Endometrium (tissue), 2 donors: ENCODE measurements around the gene MYO5B.
"Not testable (repeated sequence)": the region's sequence is repeated elsewhere in the genome, so short reads cannot be mapped to it uniquely, and the experiment has no call there.

Experiments
- FAIRE-seq: peaks from 2 replicates; lab custom pipeline; 2012; peaks lifted over from hg19 to GRCh38; lab: Jason Lieb, UNC
- donor health status: control.
- donor health status: control.

The MYO5B gene

DNA sequence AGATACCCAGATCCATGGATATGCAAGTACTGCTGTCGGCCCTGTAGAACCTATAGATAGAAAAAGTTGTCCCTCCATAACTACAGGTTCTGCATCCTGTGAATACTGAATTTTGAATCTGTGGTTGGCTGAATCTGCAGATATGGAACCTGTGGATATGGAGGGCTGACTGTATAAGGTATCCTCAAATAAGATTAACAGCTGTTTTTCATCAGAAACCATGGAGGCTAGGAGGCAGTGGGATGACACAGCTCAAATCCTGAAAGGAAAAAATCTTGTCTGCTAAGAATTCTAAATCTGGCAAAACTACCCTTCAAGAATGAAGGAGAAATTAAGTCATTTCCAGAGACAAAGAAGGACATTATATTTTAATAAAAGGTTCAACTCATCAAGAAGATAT is 367.0 kb downstream of the MYO5B start:
- FAIRE-seq: no peak

DNA sequence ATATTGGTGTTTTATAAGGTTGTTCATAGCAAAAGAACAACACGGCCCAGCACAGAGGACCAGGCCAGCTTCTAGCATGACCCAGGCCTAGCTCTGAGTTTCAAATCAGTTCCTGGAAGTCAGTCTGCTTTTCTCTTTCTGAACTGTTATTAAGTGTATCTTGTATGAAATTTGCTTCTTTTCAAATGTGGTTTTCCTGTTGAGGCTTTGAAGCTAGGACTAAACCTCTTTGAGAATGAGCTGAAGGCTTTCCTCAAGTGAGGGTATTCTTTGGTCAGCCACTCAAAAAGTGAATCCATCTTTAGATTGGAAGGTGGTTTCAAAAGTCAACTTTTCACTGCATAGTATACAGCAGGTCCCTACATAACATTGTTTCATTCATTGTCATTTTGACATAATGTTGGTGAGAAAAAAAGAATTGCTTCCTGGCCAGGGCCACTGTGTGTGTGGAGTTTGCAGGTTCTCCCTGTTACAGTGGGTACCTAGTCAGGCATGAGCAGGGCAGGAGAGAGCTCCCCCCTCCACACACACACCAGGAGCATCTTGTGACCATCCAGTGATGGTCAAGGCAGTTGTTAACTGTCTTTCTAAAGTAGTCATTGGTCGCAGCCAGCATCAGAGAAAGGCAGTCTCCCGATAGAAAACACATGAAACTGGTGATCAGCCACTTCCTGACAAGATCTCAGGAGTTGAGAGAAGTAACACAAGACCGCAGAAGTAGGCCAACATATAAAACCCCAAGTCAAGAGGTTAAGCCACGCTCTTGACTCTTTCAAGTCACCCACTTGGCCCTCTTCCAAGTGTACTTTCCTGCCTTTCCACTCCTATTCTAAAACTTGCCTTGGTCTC is 374.9 kb downstream of the MYO5B start:
- FAIRE-seq: no peak

GRCh38 chr18:49819071-49819662 is 375.8 kb downstream of the MYO5B start:
- no peak for FAIRE-seq

DNA sequence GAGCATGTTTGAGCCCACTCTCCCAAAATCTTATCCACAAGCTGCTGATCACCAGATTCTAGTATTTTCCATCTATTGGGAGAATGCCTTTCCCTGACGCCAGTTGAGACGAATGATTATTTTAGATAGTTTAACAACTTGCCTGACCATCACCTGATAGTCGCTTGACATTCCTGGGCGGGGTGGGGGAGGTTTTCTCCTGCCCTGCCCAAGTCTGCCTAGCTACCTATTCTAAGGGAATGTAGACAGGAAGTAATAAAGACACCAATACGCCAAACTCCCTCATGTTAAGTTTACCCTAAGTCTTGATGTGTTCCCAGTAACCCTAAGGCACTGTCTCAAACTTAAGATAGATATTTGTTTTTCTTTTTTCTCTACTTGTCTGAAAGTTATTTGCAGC is 377.0 kb downstream of the MYO5B start:
- FAIRE-seq: no peak

DNA sequence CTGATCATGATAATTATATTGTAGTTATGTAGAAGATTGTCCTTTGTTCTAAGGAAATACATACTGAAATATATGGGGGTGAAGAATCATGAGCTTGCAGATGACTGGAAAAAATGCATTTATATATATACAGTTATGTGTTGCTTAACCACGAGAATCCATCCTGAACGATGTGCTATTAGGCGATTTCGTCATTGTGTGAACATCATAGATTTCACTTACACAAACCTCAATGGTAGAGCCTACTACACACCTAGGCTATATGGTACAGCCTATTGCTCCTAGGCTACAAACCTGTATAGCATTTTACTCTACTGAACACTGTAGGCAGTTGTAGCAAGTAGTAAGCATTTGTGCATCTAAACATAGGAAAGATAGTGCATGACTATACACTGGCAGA is 379.0 kb downstream of the MYO5B start:
- FAIRE-seq: no peak

DNA sequence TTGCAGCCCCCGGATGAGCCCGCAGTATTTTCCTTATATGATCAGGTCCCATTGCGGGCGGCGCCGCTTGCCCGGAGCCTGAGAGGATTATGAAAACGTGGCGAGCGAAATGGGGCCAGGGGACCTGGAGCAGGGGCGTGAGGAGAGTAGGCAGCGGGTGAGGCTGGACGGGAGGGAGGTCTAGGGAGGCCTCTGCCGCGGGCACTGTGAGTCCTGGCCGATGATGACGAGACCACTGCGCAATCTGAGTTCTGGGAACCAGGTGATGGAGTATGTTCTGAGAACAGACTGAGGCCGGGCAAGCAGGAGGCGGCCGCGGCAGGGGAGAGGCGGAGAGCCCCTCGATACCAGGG is 380.8 kb downstream of the MYO5B start:
- FAIRE-seq: no peak

DNA sequence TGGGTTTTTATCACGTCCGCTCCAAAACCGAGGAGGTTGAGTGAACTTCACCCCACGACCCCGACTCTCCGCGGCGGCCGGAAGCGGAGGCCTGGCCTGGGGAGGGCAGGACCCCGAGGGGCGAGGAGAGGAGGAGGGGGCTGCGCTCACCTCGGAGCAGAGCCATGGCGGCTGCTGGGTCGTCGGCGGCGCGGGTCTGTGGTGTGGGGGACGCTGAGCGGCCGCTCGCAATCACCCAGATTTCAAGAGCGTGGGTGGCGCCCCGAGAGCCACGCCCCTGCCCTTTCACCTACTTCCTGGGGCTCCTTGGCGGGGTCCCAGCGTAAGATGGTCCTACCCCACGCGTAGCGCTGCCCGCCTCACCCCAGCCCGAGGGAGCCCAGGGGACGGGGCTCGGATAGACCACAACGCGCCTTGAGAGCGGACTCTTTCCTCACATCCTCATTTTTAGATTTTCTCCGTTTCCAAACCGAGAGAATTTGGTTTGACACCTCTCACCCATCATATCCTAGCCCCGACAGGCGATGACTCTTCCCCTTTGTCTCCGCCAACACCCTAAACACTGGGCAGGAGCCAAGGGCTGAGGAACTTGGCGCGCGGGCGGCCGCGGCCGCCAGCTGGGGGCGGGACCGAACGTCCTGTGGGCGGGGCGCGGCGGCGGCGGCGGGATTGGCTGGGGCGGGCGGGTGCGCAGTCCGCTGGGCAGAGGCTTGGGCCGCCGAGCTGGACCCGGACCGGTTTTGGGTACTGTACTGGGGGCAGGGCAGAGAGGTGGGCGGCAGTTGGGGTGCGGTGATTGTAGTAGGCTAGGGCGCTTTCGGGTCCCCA is 381.4 kb downstream of the MYO5B start, which contains the start of gene ACAA2:
Gene ACAA2 (minus strand): TSS at position 215 of the 828 bp plus-strand sequence. CDS start 49 bp downstream, at position 166.
- no peak for FAIRE-seq

DNA sequence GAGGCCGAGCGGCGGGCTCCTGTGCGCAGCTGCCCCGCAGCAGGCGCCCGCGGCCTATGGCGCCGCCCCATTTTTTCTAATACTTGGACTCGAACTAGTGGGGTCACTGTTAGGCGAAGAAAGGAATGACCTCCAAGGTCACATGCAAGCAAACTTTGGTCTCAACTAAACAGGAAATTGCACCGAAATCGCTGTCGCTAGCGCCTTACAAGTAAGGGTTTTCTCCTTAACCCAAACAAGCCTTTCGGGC is 382.0 kb downstream of the MYO5B start:
- FAIRE-seq: no peak

GRCh38 chr18:49812286-49813068 is 382.5 kb downstream of the MYO5B start:
- no peak for FAIRE-seq

GRCh38 chr18:49811151-49811938 is 383.6 kb downstream of the MYO5B start:
- FAIRE-seq: no peak

GRCh38 chr18:49808553-49809191 is 386.3 kb downstream of the MYO5B start:
- not testable (repeated sequence) for FAIRE-seq

- no peak for FAIRE-seq
Measured at GRCh38 chr18:49804096-49804495, 390.9 kb downstream of the MYO5B start.

DNA sequence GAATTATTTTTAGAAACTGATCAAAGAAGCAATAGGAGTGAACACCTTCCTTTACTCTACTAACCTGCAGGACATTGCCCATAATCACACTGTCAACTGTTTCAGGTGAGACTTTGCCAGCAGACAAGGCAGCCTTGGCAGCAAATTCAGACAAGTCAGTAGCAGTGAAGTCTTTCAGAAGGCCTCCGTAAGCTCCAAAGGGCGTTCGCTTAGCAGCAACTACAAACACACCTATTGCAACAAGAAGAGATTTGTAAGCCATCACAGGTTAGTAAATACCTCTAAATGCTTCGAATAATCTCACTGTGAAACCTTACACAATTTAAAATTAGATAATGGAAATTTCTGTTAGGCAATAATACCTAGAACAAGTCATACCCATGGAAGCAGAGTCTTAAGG is 392.3 kb downstream of the MYO5B start:
- FAIRE-seq: no peak

DNA sequence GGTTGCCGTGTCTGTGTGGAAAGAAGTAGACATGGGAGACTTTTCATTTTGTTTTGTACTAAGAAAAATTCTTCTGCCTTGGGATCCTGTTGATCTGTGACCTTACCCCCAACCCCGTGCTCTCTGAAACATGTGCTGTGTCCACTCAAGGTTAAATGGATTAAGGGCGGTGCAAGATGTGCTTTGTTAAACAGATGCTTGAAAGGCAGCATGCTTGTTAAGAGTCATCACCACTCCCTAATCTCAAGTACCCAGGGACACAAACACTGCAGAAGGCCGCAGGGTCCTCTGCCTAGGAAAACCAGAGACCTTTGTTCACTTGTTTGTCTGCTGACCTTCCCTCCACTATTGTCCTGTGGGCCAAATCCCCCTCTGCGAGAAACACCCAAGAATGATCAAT is 394.5 kb downstream of the MYO5B start:
- not testable (repeated sequence) for FAIRE-seq

DNA sequence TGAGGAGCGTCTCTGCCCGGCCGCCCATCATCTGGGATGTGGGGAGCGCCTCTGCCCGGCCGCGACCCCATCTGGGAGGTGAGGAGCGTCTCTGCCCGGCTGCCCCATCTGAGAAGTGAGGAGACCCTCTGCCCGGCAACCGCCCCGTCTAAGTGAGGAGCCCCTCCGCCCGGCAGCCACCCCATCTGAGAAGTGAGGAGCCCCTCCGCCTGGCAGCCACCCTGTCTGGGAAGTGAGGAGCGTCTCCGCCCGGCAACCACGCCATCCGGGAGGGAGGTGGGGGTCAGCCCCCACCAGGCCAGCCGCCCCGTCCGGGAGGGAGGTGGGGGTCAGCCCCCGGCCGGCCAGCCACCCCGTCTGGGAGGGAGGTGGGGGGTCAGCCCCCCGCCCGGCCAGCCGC is 395.1 kb downstream of the MYO5B start:
- not testable (repeated sequence) for FAIRE-seq

GRCh38 chr18:49798001-49798400 is 396.9 kb downstream of the MYO5B start:
- FAIRE-seq: no peak

GRCh38 chr18:49795612-49796552 is 399.1 kb downstream of the MYO5B start:
- FAIRE-seq: no peak

DNA sequence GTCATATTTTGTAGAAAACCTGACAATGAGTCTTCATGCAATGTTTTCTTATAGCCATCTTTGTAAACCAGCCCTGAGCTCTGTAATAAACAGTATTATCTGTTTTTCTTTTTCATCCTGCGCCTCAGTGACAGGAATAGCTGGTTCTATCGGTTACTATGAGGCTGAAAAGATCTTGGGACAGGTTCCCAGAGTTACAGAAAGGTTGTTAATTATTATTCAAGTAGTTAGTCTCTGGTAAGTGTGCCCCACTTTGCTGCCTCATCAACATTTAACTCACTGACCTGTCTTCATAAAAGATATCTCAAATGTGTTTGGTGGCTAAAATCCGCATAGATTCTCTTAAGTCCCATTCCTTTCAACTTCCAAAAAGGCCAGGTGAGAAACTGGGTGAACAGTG is 400.2 kb downstream of the MYO5B start:
- FAIRE-seq: no peak

DNA sequence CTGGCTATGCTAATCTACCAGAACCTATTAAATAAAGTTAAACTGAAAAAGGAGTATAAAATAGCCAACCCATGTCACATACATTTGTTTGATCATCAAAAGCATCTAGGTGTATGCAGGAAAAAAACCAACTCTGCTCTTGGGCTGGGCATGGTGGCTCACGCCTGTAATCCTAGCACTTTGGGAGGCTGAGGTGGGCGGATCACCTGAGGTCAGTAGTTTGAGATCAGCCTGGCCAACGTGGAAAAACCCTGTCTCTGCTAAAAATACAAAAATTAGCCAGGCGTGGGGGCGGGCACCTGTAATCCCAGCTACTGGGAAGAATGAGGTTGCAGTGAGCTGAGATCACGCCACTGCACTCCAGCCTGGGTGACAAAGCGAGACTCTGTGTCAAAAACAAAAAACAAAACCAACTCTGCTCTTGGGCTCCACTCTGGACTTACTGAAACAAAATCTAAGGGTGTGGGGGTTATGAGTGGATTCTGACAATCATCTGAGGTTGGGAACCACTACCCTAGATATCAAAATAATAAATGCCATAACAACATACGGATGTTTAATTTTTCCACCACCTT is 405.3 kb downstream of the MYO5B start:
- FAIRE-seq: not testable (repeated sequence)
